ENCODE data around the gene POP5. TPM values are rescaled to one million over a fixed set of nuclear protein-coding genes. Genes with fewer than 3 reads are reported as not detected.

The POP5 gene
- total RNA-seq, 1 experiment from 2014 or later = 64.0 TPM

- Histone ChIP-seq H3K14ac (ENCODE audit: insufficient read depth, low read length) (no peak overlapping the region), H2BK5ac (ENCODE audit: insufficient read length, low read length) (no peak overlapping the region), H4K5ac (ENCODE audit: insufficient read length, low read depth, low read length) (no peak overlapping the region), H3K9me3 (ENCODE audit: control insufficient read depth, low read depth, low read length) (no peaks in the 10 kb centered on the region), H2AFZ (ENCODE audit: low read length) (no peak overlapping the region), H3K4ac (ENCODE audit: low read depth, low read length) (no peak overlapping the region), H3K23me2 (ENCODE audit: insufficient read length, low read depth, low read length, poor library complexity, severe bottlenecking) (peaks cover 8% of the 10 kb centered on the region), H4K91ac (ENCODE audit: insufficient read length, low read depth, low read length) (no peak overlapping the region), H2BK12ac (ENCODE audit: insufficient read length, low read depth, low read length) (no peak overlapping the region), H4K8ac (replicated peaks; ENCODE audit: insufficient read length, low read depth, low read length) (no peak overlapping the region), H4K20me1 (ENCODE audit: control insufficient read depth, insufficient read depth, insufficient read length) (no peaks in the 10 kb centered on the region), H2BK15ac (ENCODE audit: low read depth, low read length) (no peak overlapping the region), H3K27me3 (ENCODE audit: insufficient read depth, low read length) (no peaks in the 10 kb centered on the region), H2BK120ac (ENCODE audit: low read depth, low read length, poor library complexity, severe bottlenecking) (no peak overlapping the region), H2AK5ac (ENCODE audit: insufficient read length, low read length) (no peak overlapping the region), H3K9ac (ENCODE audit: extremely low read depth, insufficient read length, low read length) (no peak overlapping the region), H3K79me2 (ENCODE audit: insufficient read depth, low read length) (peaks cover 1% of the 10 kb centered on the region; the same call in 1 of the 2 replicates), H3K27ac (ENCODE audit: insufficient read length, low read depth, low read length) (peak overlapping the region; percentile 22), H3T11ph (ENCODE audit: low read length) (no peak overlapping the region), H3K79me1 (ENCODE audit: insufficient read depth, low read depth, low read length, poor library complexity, severe bottlenecking) (no peaks in the 10 kb centered on the region), H3K23ac (ENCODE audit: insufficient read length, low read depth, low read length) (no peak overlapping the region), H3K18ac (ENCODE audit: insufficient read length, low read depth, low read length) (no peak overlapping the region), H3K56ac (ENCODE audit: insufficient read length, low read depth, low read length) (no peak overlapping the region), H2BK20ac (ENCODE audit: low read depth, low read length, poor library complexity, severe bottlenecking) (no peak overlapping the region), H3K4me1 (ENCODE audit: insufficient read depth, low read length) (no peaks in the 10 kb centered on the region), H3K4me2 (ENCODE audit: insufficient read depth, insufficient read length, low read length) (peak overlapping the region; percentile 91)
- no peaks in the 10 kb centered on the region for H3K27me3 Mint-ChIP-seq (ENCODE audit: low read depth)
- peak overlapping the region; percentile 99 to 100 for H3K4me3 Mint-ChIP-seq
- peak overlapping the region; percentile 99 to 100 (median 100) for H3K27ac Mint-ChIP-seq
- no CpG with 5 or more reads among the region's 19 CpGs for WGBS (ENCODE audit: extremely low coverage, insufficient read length, low lambda C conversion rate)
- no peak for TF ChIP-seq CTCF (conservative IDR thresholded peaks at IDR 0.05)
- H3K9me3 Mint-ChIP-seq = no peaks in the 10 kb centered on the region
- peak; percentile 42 for DNase-seq
- peaks cover 11% of the 10 kb centered on the region in 2 experiments for H3K4me1 Mint-ChIP-seq
- H3K36me3 Mint-ChIP-seq (ENCODE audit: insufficient read depth in 1 of 3, low read depth in 3 of 3) = peaks cover 0 to 7% (median 5%) of the 10 kb centered on the region in 3 experiments; a peak in 5 of 7 replicates
These were observed 51.4 kb downstream of the POP5 start for GRCh38 chr12:120529641-120530417.

Data from H9 (cell line).